LNCaP clone FGC (cell line): ENCODE measurements around the gene IFI30.

Source experiments
- DNase-seq: peaks from one replicate; pipeline ENCODE4 v3.0.0-alpha.2; 2011; ENCODE audit warnings: low read depth
- H3K4me3 ChIP-seq: 2 replicates; pipeline ENCODE4 v1.5.1; 2011; ENCODE audit warnings: mild to moderate bottlenecking, low read depth, low read length, control low read depth
- CTCF ChIP-seq: IDR thresholded peaks from 2 replicates; pipeline ENCODE4 v1.5.1; 2012; ENCODE audit warnings: mild to moderate bottlenecking; ENCODE audit not compliant: control insufficient read depth, insufficient read depth; ENCODE audit errors: extremely low read depth

IFI30 gene

GRCh38 chr19:18161636-18162002 lies 12.0 kb upstream of the IFI30 start:
- no peak overlapping the region for H3K4me3 ChIP-seq
- DNase-seq = no peak
- no peak for TF ChIP-seq CTCF

- no peak for DNase-seq
- no peak overlapping the region for H3K4me3 ChIP-seq
- TF ChIP-seq CTCF = no peak
These were observed 9.5 kb upstream of the IFI30 start for GRCh38 chr19:18164072-18164471.

GRCh38 chr19:18165794-18166544 lies 7.6 kb upstream of the IFI30 start:
- H3K4me3 ChIP-seq = no peak overlapping the region
- DNase-seq = no peak
- no peak for TF ChIP-seq CTCF

GRCh38 chr19:18167011-18167410 lies 6.6 kb upstream of the IFI30 start:
- H3K4me3 ChIP-seq = no peak overlapping the region
- TF ChIP-seq CTCF = no peak
- no peak for DNase-seq

- no peak overlapping the region for H3K4me3 ChIP-seq
- DNase-seq = no peak
- TF ChIP-seq CTCF = peak; percentile 68
These were observed 5.5 kb upstream of the IFI30 start for GRCh38 chr19:18167975-18168645.

GRCh38 chr19:18168673-18169381 lies 4.8 kb upstream of the IFI30 start:
- no peak overlapping the region for H3K4me3 ChIP-seq
- no peak for DNase-seq
- no peak for TF ChIP-seq CTCF
